ENCODE measurements around the gene GBX2. TPM values are rescaled to one million over a fixed set of nuclear protein-coding genes. Genes with fewer than 3 reads are reported as not detected.

The GBX2 gene
- total and polyA plus RNA-seq, 12 donors, result 0.12 to 0.22 (median 0.15) TPM; not detected in 7

DNA sequence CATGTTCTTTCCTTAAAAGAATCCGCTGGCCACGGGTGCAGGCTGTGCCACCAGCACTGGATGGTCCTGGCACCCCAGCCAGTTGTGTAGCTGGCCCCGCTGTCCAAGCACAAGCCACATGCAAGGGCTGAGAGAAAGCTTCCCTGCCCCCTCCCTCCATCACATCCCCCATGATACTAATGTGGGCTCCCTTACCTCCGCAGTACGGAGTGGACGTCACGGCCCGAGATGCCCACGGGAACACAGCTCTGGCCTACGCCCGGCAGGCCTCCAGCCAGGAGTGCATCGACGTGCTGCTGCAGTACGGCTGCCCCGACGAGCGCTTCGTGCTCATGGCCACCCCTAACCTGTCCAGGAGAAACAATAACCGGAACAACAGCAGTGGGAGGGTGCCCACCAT lies 44.5 kb downstream of the GBX2 start:
- H3K4me1 ChIP-seq, result no peaks in the 10 kb centered on the region
- H3K4me3 ChIP-seq, result no peak overlapping the region
- no peak overlapping the region for H3K27ac ChIP-seq
- TF ChIP-seq, protein P1, sequence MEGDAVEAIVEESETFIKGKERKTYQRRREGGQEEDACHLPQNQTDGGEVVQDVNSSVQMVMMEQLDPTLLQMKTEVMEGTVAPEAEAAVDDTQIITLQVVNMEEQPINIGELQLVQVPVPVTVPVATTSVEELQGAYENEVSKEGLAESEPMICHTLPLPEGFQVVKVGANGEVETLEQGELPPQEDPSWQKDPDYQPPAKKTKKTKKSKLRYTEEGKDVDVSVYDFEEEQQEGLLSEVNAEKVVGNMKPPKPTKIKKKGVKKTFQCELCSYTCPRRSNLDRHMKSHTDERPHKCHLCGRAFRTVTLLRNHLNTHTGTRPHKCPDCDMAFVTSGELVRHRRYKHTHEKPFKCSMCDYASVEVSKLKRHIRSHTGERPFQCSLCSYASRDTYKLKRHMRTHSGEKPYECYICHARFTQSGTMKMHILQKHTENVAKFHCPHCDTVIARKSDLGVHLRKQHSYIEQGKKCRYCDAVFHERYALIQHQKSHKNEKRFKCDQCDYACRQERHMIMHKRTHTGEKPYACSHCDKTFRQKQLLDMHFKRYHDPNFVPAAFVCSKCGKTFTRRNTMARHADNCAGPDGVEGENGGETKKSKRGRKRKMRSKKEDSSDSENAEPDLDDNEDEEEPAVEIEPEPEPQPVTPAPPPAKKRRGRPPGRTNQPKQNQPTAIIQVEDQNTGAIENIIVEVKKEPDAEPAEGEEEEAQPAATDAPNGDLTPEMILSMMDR (IDR thresholded peaks at IDR 0.05), result no peak
- 96% methylated on average over 19 of the region's 19 CpGs for WGBS, 2 donors
- H3K27me3 ChIP-seq, result no peaks in the 10 kb centered on the region
- DNase-seq (no peak), ATAC-seq (no peak)
- intact Hi-C loops (cut with DNase I), result no loop called here
- no peaks in the 10 kb centered on the region for H3K9me3 ChIP-seq
- H3K36me3 ChIP-seq, result peaks cover 0 to 69% (median 11%) of the 10 kb centered on the region in 9 donors

DNA sequence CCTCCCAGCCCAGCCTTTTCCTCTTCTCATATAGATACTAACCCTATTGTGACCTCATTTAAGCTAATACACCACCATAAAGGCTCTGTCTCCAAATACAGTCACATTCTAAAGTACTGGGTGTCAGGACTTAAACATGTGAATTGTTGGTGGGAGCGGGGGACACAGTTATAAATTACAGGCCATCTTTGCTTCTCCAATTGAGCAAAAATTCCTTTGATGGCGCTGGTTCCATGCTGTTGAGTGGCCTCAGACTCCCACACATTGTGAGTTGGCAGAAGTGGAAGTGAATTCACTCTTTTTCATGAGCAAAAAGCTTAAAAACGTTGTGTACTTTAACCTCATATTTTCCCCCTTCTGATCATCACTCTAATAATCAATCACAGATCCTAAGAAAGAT lies 46.0 kb downstream of the GBX2 start:
- Histone ChIP-seq H3K9me3 (no peaks in the 10 kb centered on the region), H3K4me3 (no peak overlapping the region), H3K4me1 (no peaks in the 10 kb centered on the region), H3K27ac (no peak overlapping the region), H3K27me3 (no peaks in the 10 kb centered on the region), H3K36me3 (peaks cover 0 to 64% (median 11%) of the 10 kb centered on the region in 9 donors)
- DNase-seq (no peak), ATAC-seq (no peak)
- TF ChIP-seq, protein P1 (IDR thresholded peaks at IDR 0.05), result no peak
- WGBS, 2 donors, result 86 to 91% methylated on average over 3 of the region's 3 CpGs
- intact Hi-C loops (cut with DNase I), result no loop called here

DNA sequence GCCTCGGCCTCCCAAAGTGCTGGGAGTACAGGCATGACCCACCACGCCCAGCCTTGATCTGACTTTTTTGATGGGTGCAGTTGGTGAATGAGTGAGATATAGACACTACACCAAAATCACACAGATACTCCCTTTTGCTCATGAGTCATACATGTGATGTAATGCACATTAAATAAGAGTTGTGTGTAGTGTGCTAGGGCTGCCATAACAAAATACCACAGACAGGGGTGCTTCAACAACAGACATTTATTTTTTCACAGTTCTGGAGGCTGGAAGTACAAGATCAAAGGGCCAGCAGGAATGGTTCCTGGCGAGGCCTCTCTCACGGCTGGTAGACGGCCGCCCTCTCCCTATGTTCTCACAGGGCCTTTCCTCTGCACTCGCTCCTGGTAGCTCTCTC lies 46.6 kb downstream of the GBX2 start:
- intact Hi-C loops (cut with DNase I), result no loop called here
- ATAC-seq (no peak), DNase-seq (no peak)
- Histone ChIP-seq H3K4me1 (no peaks in the 10 kb centered on the region), H3K27me3 (no peaks in the 10 kb centered on the region), H3K27ac (no peak overlapping the region), H3K9me3 (no peaks in the 10 kb centered on the region), H3K4me3 (no peak overlapping the region), H3K36me3 (peaks cover 0 to 57% (median 11%) of the 10 kb centered on the region in 9 donors)
- 96 to 98% methylated on average over 7 of the region's 7 CpGs for WGBS, 2 donors
- TF ChIP-seq, protein P1 (IDR thresholded peaks at IDR 0.05), result no peak

DNA sequence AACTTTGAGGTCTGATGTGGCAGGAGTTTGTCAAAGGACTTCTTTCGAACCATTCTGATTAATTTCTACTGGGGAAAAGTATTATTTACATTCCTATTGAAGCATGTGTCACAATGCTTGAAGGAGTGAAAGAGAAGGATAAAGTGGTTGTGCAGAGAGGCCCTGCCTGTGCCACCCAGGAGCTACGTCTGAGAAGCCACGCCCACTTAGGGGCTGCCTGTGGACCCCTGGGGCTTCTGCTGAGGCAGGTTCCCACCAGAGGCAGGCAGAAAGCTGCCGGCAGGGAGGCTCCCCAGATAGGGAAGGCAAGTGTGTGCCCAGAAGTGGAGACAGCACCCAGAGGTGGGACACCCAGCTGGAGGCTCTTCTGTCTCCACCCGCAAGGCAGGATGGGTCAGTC lies 47.4 kb downstream of the GBX2 start:
- intact Hi-C loops (cut with DNase I), result no loop called here
- TF ChIP-seq, protein P1 (IDR thresholded peaks at IDR 0.05), result no peak
- no peak overlapping the region for H3K4me3 ChIP-seq
- DNase-seq, result no peak
- H3K36me3 ChIP-seq, result peaks cover 0 to 51% (median 11%) of the 10 kb centered on the region in 9 donors
- H3K27ac ChIP-seq, result no peak overlapping the region
- no peak for ATAC-seq
- no peaks in the 10 kb centered on the region for H3K27me3 ChIP-seq
- 84 to 91% methylated on average over 5 of the region's 5 CpGs for WGBS, 2 donors
- H3K9me3 ChIP-seq, result no peaks in the 10 kb centered on the region
- H3K4me1 ChIP-seq, result no peaks in the 10 kb centered on the region
